ENCODE data around the gene NELFCD. TPM values are rescaled to one million over a fixed set of nuclear protein-coding genes. Genes with fewer than 3 reads are reported as not detected.
"Not testable (repeated sequence)": the region's sequence is repeated elsewhere in the genome, so short reads cannot be mapped to it uniquely, and the experiment has no call there.

The NELFCD gene
- total RNA-seq, 2 experiments from 2014 or later: 95.7 to 97.0 TPM

DNA sequence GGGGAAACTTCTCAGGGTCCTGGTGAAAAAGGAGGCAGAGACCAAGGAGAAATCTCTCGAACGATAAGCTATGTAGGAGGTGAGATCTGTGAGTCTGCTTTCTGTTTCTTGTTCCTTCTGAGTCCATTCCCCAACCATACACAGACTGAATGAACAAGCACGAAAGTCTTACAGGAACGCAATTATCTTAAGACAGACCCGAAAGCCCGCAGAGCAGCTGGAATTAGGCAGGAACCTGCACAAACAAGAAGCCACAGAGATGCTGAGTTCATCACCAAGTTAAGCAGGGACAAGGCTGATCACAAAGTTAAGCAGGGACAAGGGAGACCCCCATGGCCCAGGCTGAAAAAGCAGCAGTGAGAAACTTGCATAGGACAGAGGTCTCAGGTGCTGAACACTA lies 21.4 kb upstream of the NELFCD start:
- no peaks in the 10 kb centered on the region for H3K36me3 ChIP-seq (ENCODE audit: insufficient read depth, low read length)
- no peak overlapping the region for H3K4me3 ChIP-seq (ENCODE audit: low read length)
- no peaks in the 10 kb centered on the region for H3K36me3 Mint-ChIP-seq (ENCODE audit: low read depth)
- H3K27ac Mint-ChIP-seq: no peak overlapping the region
- no peak overlapping the region for H3K27ac ChIP-seq (ENCODE audit: low read depth in 1 of 2, low read length in 2 of 2)
- no peaks in the 10 kb centered on the region for H3K27me3 ChIP-seq (ENCODE audit: control insufficient read depth in 1 of 2, insufficient read depth in 2 of 2, low read length in 2 of 2)
- H3K27me3 Mint-ChIP-seq: peaks cover 7% of the 10 kb centered on the region
- H3K4me1 ChIP-seq (ENCODE audit: insufficient read depth, low read length): no peaks in the 10 kb centered on the region
- H3K9me3 Mint-ChIP-seq: no peaks in the 10 kb centered on the region
- intact Hi-C loops (cut with DNase I, micrococcal nuclease): loop anchor here in 1 of 2 experiments (10.0 kb wide), 1 partner anchor 475 kb away; no protein-coding TSS in a partner anchor
- ChIA-PET CTCF (no interaction called here), POLR2A (no interaction called here)
- TF ChIP-seq, protein P1, sequence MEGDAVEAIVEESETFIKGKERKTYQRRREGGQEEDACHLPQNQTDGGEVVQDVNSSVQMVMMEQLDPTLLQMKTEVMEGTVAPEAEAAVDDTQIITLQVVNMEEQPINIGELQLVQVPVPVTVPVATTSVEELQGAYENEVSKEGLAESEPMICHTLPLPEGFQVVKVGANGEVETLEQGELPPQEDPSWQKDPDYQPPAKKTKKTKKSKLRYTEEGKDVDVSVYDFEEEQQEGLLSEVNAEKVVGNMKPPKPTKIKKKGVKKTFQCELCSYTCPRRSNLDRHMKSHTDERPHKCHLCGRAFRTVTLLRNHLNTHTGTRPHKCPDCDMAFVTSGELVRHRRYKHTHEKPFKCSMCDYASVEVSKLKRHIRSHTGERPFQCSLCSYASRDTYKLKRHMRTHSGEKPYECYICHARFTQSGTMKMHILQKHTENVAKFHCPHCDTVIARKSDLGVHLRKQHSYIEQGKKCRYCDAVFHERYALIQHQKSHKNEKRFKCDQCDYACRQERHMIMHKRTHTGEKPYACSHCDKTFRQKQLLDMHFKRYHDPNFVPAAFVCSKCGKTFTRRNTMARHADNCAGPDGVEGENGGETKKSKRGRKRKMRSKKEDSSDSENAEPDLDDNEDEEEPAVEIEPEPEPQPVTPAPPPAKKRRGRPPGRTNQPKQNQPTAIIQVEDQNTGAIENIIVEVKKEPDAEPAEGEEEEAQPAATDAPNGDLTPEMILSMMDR (IDR thresholded peaks at IDR 0.05): no peak
- no peak overlapping the region for H3K4me3 Mint-ChIP-seq
- no peaks in the 10 kb centered on the region for H3K9me3 ChIP-seq (ENCODE audit: control insufficient read depth in 1 of 2, insufficient read depth in 1 of 2, low read length in 2 of 2)
- no peak for ATAC-seq (ENCODE audit: poor library complexity)
- DNase-seq: no peak
- no peaks in the 10 kb centered on the region for H3K4me1 Mint-ChIP-seq (ENCODE audit: low read depth)

DNA sequence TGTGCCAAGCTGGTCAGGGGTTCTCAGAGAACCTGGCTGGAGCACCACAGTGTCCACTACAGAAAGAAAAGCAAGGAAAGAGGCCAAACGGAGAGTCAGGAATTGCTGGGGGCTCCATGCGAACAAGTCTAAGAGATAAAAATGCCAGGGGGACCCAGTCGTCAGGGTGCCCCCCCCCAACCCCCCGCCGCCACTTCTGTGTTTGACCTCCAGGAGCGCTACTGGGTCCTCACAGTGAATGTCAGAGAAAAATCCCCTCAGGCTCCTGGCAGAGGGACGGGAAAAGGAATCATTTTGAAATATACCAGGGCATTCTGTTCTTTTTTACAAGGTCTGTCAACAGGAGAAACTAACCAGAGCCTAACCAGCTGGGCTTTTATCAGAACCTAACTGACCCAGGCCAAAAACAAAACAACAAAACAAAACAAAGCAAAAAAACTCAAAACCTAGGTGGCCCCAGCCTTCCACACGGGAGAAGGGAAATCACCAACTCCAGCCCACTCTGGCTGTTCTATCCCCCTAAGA lies 17.9 kb upstream of the NELFCD start:
- H3K9me3 ChIP-seq (ENCODE audit: control insufficient read depth in 1 of 2, insufficient read depth in 1 of 2, low read length in 2 of 2): no peaks in the 10 kb centered on the region
- H3K36me3 ChIP-seq (ENCODE audit: insufficient read depth, low read length): no peaks in the 10 kb centered on the region
- ATAC-seq (ENCODE audit: poor library complexity): no peak
- Mint-ChIP-seq H3K4me1 (ENCODE audit: low read depth) (no peaks in the 10 kb centered on the region), H3K27me3 (peaks cover 7% of the 10 kb centered on the region), H3K27ac (no peak overlapping the region), H3K9me3 (no peaks in the 10 kb centered on the region), H3K4me3 (no peak overlapping the region), H3K36me3 (ENCODE audit: low read depth) (no peaks in the 10 kb centered on the region)
- intact Hi-C loops (cut with DNase I, micrococcal nuclease): no loop called here
- no peak for DNase-seq
- ChIA-PET CTCF (no interaction called here), POLR2A (no interaction called here)
- no peaks in the 10 kb centered on the region for H3K27me3 ChIP-seq (ENCODE audit: control insufficient read depth in 1 of 2, insufficient read depth in 2 of 2, low read length in 2 of 2)
- TF ChIP-seq, protein P1 (IDR thresholded peaks at IDR 0.05): no peak
- H3K27ac ChIP-seq (ENCODE audit: low read depth in 1 of 2, low read length in 2 of 2): no peak overlapping the region
- H3K4me3 ChIP-seq (ENCODE audit: low read length): no peak overlapping the region
- no peaks in the 10 kb centered on the region for H3K4me1 ChIP-seq (ENCODE audit: insufficient read depth, low read length)

DNA sequence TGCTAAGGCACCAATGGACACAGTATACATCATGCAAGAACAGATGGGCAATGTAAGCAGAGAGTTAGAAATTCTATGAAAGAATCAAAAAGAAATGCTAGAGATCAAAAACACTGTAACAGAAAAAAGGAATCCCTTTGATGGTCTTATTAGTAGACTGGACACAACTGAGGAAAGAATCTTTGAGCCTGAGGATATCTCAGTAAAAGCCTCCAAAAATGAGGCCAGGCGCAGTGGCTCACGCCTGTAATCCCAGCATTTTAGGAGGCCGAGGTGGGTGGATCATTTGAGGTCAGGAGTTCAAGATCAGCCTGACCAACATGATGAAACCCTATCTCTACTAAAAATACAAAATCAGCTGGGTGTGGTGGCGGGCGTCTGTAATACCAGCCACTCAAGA lies 17.1 kb upstream of the NELFCD start:
- H3K36me3 ChIP-seq (ENCODE audit: insufficient read depth, low read length); H3K4me1 Mint-ChIP-seq (ENCODE audit: low read depth); intact Hi-C loops (cut with DNase I, micrococcal nuclease); DNase-seq; H3K27me3 Mint-ChIP-seq; ATAC-seq (ENCODE audit: poor library complexity); CTCF ChIA-PET; POLR2A ChIA-PET; H3K9me3 Mint-ChIP-seq; H3K4me1 ChIP-seq (ENCODE audit: insufficient read depth, low read length); H3K27ac Mint-ChIP-seq; H3K27me3 ChIP-seq (ENCODE audit: control insufficient read depth in 1 of 2, insufficient read depth in 2 of 2, low read length in 2 of 2); H3K36me3 Mint-ChIP-seq (ENCODE audit: low read depth); H3K27ac ChIP-seq (ENCODE audit: low read depth in 1 of 2, low read length in 2 of 2); H3K4me3 ChIP-seq (ENCODE audit: low read length); H3K9me3 ChIP-seq (ENCODE audit: control insufficient read depth in 1 of 2, insufficient read depth in 1 of 2, low read length in 2 of 2); H3K4me3 Mint-ChIP-seq: not testable (repeated sequence)

Data from CD4-positive, alpha-beta T cell (primary cell).